HepG2 (cell line): Measurements from ENCODE around the gene SDK1. TPM values are rescaled to one million over a fixed set of nuclear protein-coding genes. Genes with fewer than 3 reads are reported as not detected.
A peak's percentile ranks its signal among the peaks of the same experiment; 100 is the strongest.

Source experiments
- ATAC-seq: fragments of 200-7000 bp; cut with Tn5 transposase; 3 replicates; pipeline ENCODE4 v1.9.1; 2020; ENCODE audit warnings: mild to moderate bottlenecking, moderate library complexity
- BruUV-seq: library from RNA; stranded (reverse); fragments of 400-500 nt; replicated peaks from 2 replicates; lab custom pipeline; 2021; lab: Mats Ljungman, UMichigan
- CTCF ChIA-PET: fragments of 300-600 bp; formaldehyde crosslinking; extraction: SDS; loops from one replicate; lab custom pipeline; 2021; ENCODE audit warnings: low total read pairs, inconsistent platforms, low intra/inter-chr PET ratio; lab: Yijun Ruan, JAX
- POLR2A ChIA-PET: fragments of 350-600 bp; sonication (Branson Sonifier 250); formaldehyde crosslinking; loops from one replicate; lab custom pipeline; 2020; ENCODE audit warnings: antibody characterized with exemption, inconsistent platforms; lab: Yijun Ruan, JAX
- DNase-seq: peaks from one replicate; pipeline ENCODE4 v3.0.0-alpha.2; 2015; ENCODE audit warnings: low spot score
- FAIRE-seq: peaks from 3 replicates; lab custom pipeline; 2011; peaks lifted over from hg19 to GRCh38; lab: Jason Lieb, UNC
- H2AFZ ChIP-seq: one replicate; pipeline ENCODE4 v1.6.1; 2011; ENCODE audit warnings: low read length, inconsistent platforms
- H3K27ac ChIP-seq: fragments of 300-600 bp; 3 replicates; pipeline ENCODE4 v1.8.0; 2011; ENCODE audit warnings: mixed run types, mild to moderate bottlenecking, mixed read lengths, low read length, inconsistent platforms; ENCODE audit not compliant: insufficient read depth; ENCODE audit errors: extremely low read length
- H3K27me3 ChIP-seq, 2 experiments: fragments of 200-600 bp in 1 of 2; 2 replicates in 1 of 2; 3 replicates in 1 of 2; pipeline versions ENCODE4 v1.6.0 to v1.8.0; 2011; ENCODE audit warnings: low read length in 2 of 2, mild to moderate bottlenecking in 2 of 2, moderate library complexity in 2 of 2, inconsistent platforms in 1 of 2; ENCODE audit not compliant: insufficient read depth in 2 of 2, control insufficient read depth in 1 of 2
- H3K36me3 ChIP-seq, 2 experiments: fragments of 200-600 bp in 1 of 2; replicated peaks in 1 of 2; 2 replicates in 1 of 2; 3 replicates in 1 of 2; pipeline versions ENCODE4 v1.5.1 to v1.8.0; 2011; ENCODE audit warnings: low read length in 2 of 2, inconsistent platforms in 1 of 2; ENCODE audit not compliant: insufficient read depth in 2 of 2, control insufficient read depth in 1 of 2
- H3K4me1 ChIP-seq: 2 replicates; pipeline ENCODE4 v1.5.1; 2012; ENCODE audit warnings: low read length, inconsistent platforms; ENCODE audit not compliant: insufficient read depth
- H3K4me2 ChIP-seq: 2 replicates; pipeline ENCODE4 v1.6.0; 2011; ENCODE audit warnings: low read depth, low read length, inconsistent platforms
- H3K4me3 ChIP-seq, 3 experiments: fragments of 200-600 bp in 1 of 3; sonication (generic), shearing (Covaris generic) in 1 of 3; replicated peaks in 1 of 3; 2 replicates each; pipeline ENCODE4 v1.5.1; 2011 to 2016; ENCODE audit warnings: low read length in 3 of 3, inconsistent platforms in 2 of 3, low read depth in 2 of 3, mild to moderate bottlenecking in 2 of 3, control low read depth in 1 of 3, mixed read lengths in 1 of 3; ENCODE audit not compliant: insufficient read depth in 1 of 3
- H3K79me2 ChIP-seq: one replicate; pipeline ENCODE4 v1.6.1; 2011; ENCODE audit warnings: low read length, inconsistent platforms; ENCODE audit not compliant: insufficient read depth
- H3K9ac ChIP-seq: 2 replicates; pipeline ENCODE4 v1.6.0; 2011; ENCODE audit warnings: mild to moderate bottlenecking, low read depth, low read length, inconsistent platforms; ENCODE audit not compliant: insufficient read depth
- H3K9me3 ChIP-seq: 2 replicates; pipeline ENCODE4 v1.5.1; 2012; ENCODE audit warnings: mild to moderate bottlenecking, low read length
- H4K20me1 ChIP-seq: 2 replicates; pipeline ENCODE4 v1.6.0; 2011; ENCODE audit warnings: inconsistent platforms, mild to moderate bottlenecking, low read length, moderate library complexity; ENCODE audit not compliant: insufficient read depth
- ARNT2 ChIP-seq: sonication (generic); formaldehyde crosslinking; IDR thresholded peaks from 2 replicates; pipeline ENCODE4 v1.8.0; 2022; ENCODE audit warnings: mild to moderate bottlenecking, low read depth, missing genetic modification reagents, moderate library complexity
- ATF7 ChIP-seq, 2 experiments: fragments of 450-650 bp in 1 of 2; sonication (generic) in 1 of 2; formaldehyde crosslinking in 1 of 2; IDR thresholded peaks; 2 replicates each; pipeline versions ENCODE4 v1.4.0 to v1.6.1; 2016 to 2020; ENCODE audit warnings: antibody characterized with exemption in 1 of 2, mild to moderate bottlenecking in 1 of 2, missing genetic modification reagents in 1 of 2
- HNRNPL ChIP-seq: fragments of 200-400 bp; formaldehyde crosslinking; IDR thresholded peaks from 2 replicates; pipeline ENCODE4 v1.6.1; 2017; ENCODE audit warnings: mild to moderate bottlenecking, low read depth, low read length
- MED8 ChIP-seq: sonication (generic); formaldehyde crosslinking; IDR thresholded peaks from 2 replicates; pipeline ENCODE4 v1.8.1; 2023; ENCODE audit warnings: mild to moderate bottlenecking, missing genetic modification reagents; ENCODE audit not compliant: insufficient replicate concordance
- NFYC ChIP-seq: IDR thresholded peaks from 2 replicates; pipeline ENCODE4 v1.6.1; 2016; ENCODE audit warnings: missing genetic modification reagents, missing compliant biosample characterization
- PTBP1 ChIP-seq: fragments of 200-400 bp; formaldehyde crosslinking; IDR thresholded peaks from 2 replicates; pipeline ENCODE4 v1.6.1; 2018; ENCODE audit warnings: low read length, low read depth; ENCODE audit not compliant: poor library complexity, severe bottlenecking
- RXRB ChIP-seq: IDR thresholded peaks from 2 replicates; pipeline ENCODE4 v1.6.1; 2016; ENCODE audit warnings: borderline replicate concordance, missing genetic modification reagents, missing compliant biosample characterization
- XBP1 ChIP-seq: sonication (generic); formaldehyde crosslinking; IDR thresholded peaks from 2 replicates; pipeline ENCODE4 v1.5.0; 2020; ENCODE audit warnings: missing genetic modification reagents
- ZNF124 ChIP-seq: sonication (generic); formaldehyde crosslinking; IDR thresholded peaks from 2 replicates; pipeline ENCODE4 v1.4.0; 2020; ENCODE audit warnings: missing genetic modification reagents
- ZNF280D ChIP-seq: sonication (generic); formaldehyde crosslinking; IDR thresholded peaks from 2 replicates; pipeline ENCODE4 v1.5.1; 2020; ENCODE audit warnings: mild to moderate bottlenecking, missing genetic modification reagents
- WGBS: methylation state at CpG from one replicate; pipeline ENCODE4 v1.1.6; 2017; ENCODE audit warnings: low lambda C conversion rate; 5-methylcytosine and 5-hydroxymethylcytosine counted together
- in situ Hi-C: cut with HindIII; loops from 2 replicates; pipeline ENCODE4 v1.10.0; 2017; ENCODE audit warnings: low pct_unique_long_range_greater_than_20kb; ENCODE audit not compliant: extremely low pct_ligation_motif_present
- intact Hi-C: fragments of 100-400 bp; cut with micrococcal nuclease; formaldehyde crosslinking; loops from one replicate; pipeline ENCODE4 v1.10.0; 2022; ENCODE audit not compliant: unreplicated experiment
- polyA plus RNA-seq, 8 experiments: library from polyadenylated mRNA; depleted of rRNA in 3 of 8; stranded (reverse) in 7 of 8; unstranded in 1 of 8; fragments of >200 nt; fragmentation: Illumina TruSeq in 4 of 8; extraction: Trizol in 4 of 8; gene quantifications; 2 replicates each; pipeline versions ENCODE4 v1.2.1 to v1.2.3, GENCODE V29; 2011 to 2016; ENCODE audit warnings: low read depth in 4 of 8, missing spikeins in 1 of 8, mixed read lengths in 1 of 8; ENCODE audit not compliant: insufficient read depth in 1 of 8
- total RNA-seq, 5 experiments: library from RNA; depleted of rRNA; stranded (reverse); fragments of >200 nt; fragmentation: Illumina TruSeq; extraction: Trizol; gene quantifications; 2 replicates each; pipeline ENCODE4 v1.2.3, GENCODE V29; 2016; ENCODE audit warnings: low read depth in 1 of 5

SDK1 gene
- total and polyA plus RNA-seq, 2 of the 13 experiments (the other 11 are each of a cell fraction or from before 2014, with no cell fraction given): 0.35 to 2.4 TPM

- no peak for TF ChIP-seq ZNF280D (CRISPR knock-in tag)
- TF ChIP-seq PTBP1: no peak
- TF ChIP-seq RXRB (CRISPR knock-in tag): no peak
- no peak for TF ChIP-seq XBP1 (CRISPR knock-in tag)
- TF ChIP-seq HNRNPL: no peak
- TF ChIP-seq ARNT2 (CRISPR knock-in tag): no peak
- no peak for TF ChIP-seq MED8 (CRISPR knock-in tag)
Measured at GRCh38 chr7:3274131-3274530, 26.9 kb upstream of the SDK1 start (continued).

GRCh38 chr7:3277604-3278572 lies 23.2 kb upstream of the SDK1 start:
- FAIRE-seq: no peak
- Histone ChIP-seq H2AFZ (no peak overlapping the region), H4K20me1 (no peaks in the 10 kb centered on the region), H3K4me2 (no peak overlapping the region), H3K27ac (no peak overlapping the region), H3K9me3 (no peaks in the 10 kb centered on the region), H3K9ac (no peak overlapping the region), H3K79me2 (no peaks in the 10 kb centered on the region), H3K27me3 (no peaks in the 10 kb centered on the region), H3K4me1 (peaks cover 6% of the 10 kb centered on the region; the same call in 1 of the 2 replicates), H3K4me3 (no peak overlapping the region), H3K36me3 (no peaks in the 10 kb centered on the region)
- DNase-seq: no peak
- no TSS peak for BruUV-seq
- intact Hi-C loops (no loop called here), in situ Hi-C loops (no loop called here)
- TF ChIP-seq ATF7 (IDR thresholded peaks at IDR 0.05): peak; percentile 70
- TF ChIP-seq ATF7 (CRISPR knock-in tag; IDR thresholded peaks at IDR 0.05): no peak
- no peak for TF ChIP-seq NFYC
- TF ChIP-seq ZNF124: no peak
- CTCF ChIA-PET: no interaction called here
- ATAC-seq: no peak
- POLR2A ChIA-PET: no interaction called here
- WGBS: 33% methylated on average over 4 of the region's 4 CpGs
